Bronchial epithelial cell (primary cell): ENCODE data around the gene TBPL1. TPM values are rescaled to one million over a fixed set of nuclear protein-coding genes. Genes with fewer than 3 reads are reported as not detected.
A peak's percentile ranks its signal among the peaks of the same experiment; 100 is the strongest.

Experiments
- DNase-seq: peaks from one replicate; pipeline ENCODE4 v3.0.0-alpha.2; 2010; ENCODE audit warnings: low read depth
- FAIRE-seq: peaks from 2 replicates; lab custom pipeline; 2011; peaks lifted over from hg19 to GRCh38; lab: Jason Lieb, UNC
- H3K27me3 ChIP-seq: 2 replicates; pipeline ENCODE4 v1.5.1; 2011; ENCODE audit warnings: low read length; ENCODE audit not compliant: control insufficient read depth, insufficient read depth
- H3K36me3 ChIP-seq: 2 replicates; pipeline ENCODE4 v1.5.1; 2011; ENCODE audit warnings: low read length; ENCODE audit not compliant: control insufficient read depth, insufficient read depth
- H3K4me3 ChIP-seq: 2 replicates; pipeline ENCODE4 v1.5.1; 2011; ENCODE audit warnings: mild to moderate bottlenecking, low read depth, low read length, control low read depth
- total RNA-seq: library from RNA; depleted of rRNA; stranded (reverse); fragments of >200 nt; gene quantifications from 2 replicates; pipeline ENCODE4 v1.2.1, GENCODE V29; 2014
- TF ChIP-seq, protein P1 (sequence below): IDR thresholded peaks from 2 replicates; pipeline ENCODE4 v1.5.1; 2011; ENCODE audit warnings: mild to moderate bottlenecking, moderate library complexity, low read length, control low read depth, inconsistent platforms; ENCODE audit not compliant: insufficient read depth, severe bottlenecking

The TBPL1 gene
- total RNA-seq, 1 donor from 2014 or later, result 18.4 TPM

DNA sequence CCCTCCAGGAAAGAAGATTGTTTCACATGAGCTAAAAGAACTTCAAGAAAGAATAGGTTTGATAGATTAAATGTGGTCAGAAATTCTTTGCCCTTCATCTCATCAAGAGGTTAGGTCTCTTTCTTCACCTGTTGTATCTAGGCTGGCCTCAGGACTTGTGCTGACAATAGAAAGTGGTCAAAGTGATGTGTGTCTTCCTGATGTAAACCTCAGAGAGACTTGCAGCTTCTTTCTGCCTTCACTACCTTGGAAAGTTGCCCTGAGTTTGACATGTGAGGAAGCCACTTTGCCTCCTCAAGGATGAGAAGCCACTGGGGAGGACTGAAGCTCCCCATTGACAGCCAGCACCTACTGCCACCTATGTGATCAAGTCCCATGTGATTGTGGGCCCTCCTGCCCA, 46.3 kb downstream of the TBPL1 start:
- Histone ChIP-seq H3K27me3 (no peaks in the 10 kb centered on the region), H3K4me3 (no peak overlapping the region), H3K36me3 (no peaks in the 10 kb centered on the region)
- TF ChIP-seq, protein P1, sequence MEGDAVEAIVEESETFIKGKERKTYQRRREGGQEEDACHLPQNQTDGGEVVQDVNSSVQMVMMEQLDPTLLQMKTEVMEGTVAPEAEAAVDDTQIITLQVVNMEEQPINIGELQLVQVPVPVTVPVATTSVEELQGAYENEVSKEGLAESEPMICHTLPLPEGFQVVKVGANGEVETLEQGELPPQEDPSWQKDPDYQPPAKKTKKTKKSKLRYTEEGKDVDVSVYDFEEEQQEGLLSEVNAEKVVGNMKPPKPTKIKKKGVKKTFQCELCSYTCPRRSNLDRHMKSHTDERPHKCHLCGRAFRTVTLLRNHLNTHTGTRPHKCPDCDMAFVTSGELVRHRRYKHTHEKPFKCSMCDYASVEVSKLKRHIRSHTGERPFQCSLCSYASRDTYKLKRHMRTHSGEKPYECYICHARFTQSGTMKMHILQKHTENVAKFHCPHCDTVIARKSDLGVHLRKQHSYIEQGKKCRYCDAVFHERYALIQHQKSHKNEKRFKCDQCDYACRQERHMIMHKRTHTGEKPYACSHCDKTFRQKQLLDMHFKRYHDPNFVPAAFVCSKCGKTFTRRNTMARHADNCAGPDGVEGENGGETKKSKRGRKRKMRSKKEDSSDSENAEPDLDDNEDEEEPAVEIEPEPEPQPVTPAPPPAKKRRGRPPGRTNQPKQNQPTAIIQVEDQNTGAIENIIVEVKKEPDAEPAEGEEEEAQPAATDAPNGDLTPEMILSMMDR, result no peak
- FAIRE-seq, result no peak
- no peak for DNase-seq

DNA sequence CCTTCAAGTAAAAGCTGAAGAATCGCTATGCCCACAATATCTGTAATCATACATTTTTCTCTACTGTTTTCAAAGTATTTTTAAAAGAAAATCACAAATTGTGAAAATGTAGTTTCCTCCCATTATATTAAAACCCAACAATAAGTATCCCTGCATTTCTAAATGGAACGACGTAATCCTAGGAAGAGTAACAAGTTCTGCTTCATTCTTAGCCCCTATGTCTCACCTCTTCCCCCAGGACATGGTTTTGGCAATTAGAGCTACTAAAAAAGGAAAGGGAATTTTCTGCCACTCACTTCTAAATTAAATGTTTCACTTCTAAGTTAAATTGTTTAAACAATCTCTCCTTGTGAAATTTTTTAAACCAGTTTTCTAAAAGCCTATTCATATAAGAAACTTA, 47.4 kb downstream of the TBPL1 start:
- FAIRE-seq, result no peak
- no peaks in the 10 kb centered on the region for H3K27me3 ChIP-seq
- H3K36me3 ChIP-seq, result no peaks in the 10 kb centered on the region
- no peak overlapping the region for H3K4me3 ChIP-seq
- TF ChIP-seq, protein P1, result no peak
- DNase-seq, result peak; percentile 87

DNA sequence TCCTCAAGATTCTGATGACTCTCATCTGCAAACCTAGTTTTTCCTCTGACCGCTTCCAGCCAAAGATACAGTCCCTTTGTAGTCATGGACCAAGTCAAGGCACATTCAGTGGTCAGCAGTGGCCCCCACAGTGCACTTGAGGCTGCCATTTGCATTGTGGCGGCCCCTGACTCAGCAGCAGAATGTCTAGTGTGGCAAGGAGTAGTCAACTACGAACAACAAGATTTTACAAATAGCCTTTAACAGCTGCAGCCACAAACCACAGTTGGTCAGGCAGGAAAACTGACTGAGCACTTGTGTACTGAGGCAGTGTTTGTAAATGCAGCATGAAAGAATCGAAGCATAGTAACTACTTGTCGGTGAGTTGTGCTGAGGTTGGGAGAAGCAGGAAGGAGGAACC, 49.8 kb downstream of the TBPL1 start:
- no peak overlapping the region for H3K4me3 ChIP-seq
- H3K36me3 ChIP-seq, result no peaks in the 10 kb centered on the region
- FAIRE-seq, result no peak
- DNase-seq, result no peak
- no peaks in the 10 kb centered on the region for H3K27me3 ChIP-seq
- TF ChIP-seq, protein P1, result no peak

DNA sequence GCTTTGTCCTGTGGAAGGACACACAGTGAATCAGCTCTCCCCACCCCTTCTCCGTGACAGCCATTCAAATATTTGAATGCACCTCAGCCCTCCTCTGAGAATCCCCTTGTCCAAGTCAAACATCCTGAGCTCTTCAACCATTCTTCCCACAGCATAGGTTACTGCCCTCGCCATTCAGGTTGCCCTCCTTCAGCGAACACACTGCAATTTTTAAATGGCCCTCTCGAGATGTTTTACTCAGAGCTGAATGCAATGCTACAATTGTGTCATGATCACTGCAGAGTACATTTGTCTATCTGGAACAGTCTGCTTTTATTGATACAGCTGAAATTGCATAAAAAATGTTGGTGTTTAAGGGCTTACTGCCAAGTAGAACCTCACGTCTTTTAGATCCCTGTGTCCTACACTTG, 50.5 kb downstream of the TBPL1 start:
- FAIRE-seq (no peak), DNase-seq (no peak)
- no peaks in the 10 kb centered on the region for H3K36me3 ChIP-seq
- TF ChIP-seq, protein P1, result no peak
- no peak overlapping the region for H3K4me3 ChIP-seq
- H3K27me3 ChIP-seq, result no peaks in the 10 kb centered on the region

DNA sequence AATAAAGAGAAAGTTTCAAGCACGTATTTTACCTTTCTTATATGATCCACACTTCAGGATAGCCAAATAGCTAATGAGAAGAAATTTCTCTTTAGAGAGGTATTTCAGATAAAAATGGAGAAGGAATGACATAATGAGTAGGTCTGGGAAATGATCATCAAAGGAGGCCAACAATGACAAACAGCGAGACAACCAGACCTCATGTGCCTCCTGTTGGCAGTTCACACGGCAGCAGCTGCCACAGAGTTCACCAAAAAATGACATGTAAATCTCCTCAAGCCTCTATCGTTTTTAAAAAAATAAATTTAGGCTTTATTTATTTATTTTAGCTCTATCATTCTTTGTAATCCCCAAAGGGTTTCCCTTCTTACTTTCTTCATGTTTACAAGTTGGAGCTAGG, 51.7 kb downstream of the TBPL1 start:
- DNase-seq (no peak), FAIRE-seq (no peak)
- H3K36me3 ChIP-seq, result no peaks in the 10 kb centered on the region
- no peak overlapping the region for H3K4me3 ChIP-seq
- TF ChIP-seq, protein P1, result no peak
- H3K27me3 ChIP-seq, result no peaks in the 10 kb centered on the region

DNA sequence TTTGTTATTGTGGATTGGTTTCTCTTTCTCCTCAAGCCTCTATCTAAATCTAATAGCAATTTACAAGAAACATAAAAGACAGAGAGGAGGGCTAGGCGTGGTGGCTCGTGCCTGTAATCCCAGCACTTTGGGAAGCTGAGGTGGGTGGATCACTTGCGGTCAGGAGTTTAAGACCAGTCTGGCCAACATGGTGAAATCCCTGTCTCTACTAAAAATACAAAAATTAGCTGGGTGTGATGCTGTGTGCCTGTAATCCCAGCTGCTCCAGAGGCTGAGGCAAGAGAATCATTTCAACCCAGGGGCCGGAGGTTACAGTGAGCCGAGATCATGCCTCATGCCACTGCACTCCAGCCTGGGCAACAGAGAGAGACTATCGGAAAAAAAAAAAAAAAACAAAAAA, 52.8 kb downstream of the TBPL1 start:
- Histone ChIP-seq H3K4me3 (no peak overlapping the region), H3K36me3 (no peaks in the 10 kb centered on the region), H3K27me3 (no peaks in the 10 kb centered on the region)
- TF ChIP-seq, protein P1, result no peak
- FAIRE-seq (no peak), DNase-seq (no peak)
